Inflammatory macrophage (primary cell): ENCODE data around the gene CREG2.
"Not testable (repeated sequence)": the region's sequence is repeated elsewhere in the genome, so short reads cannot be mapped to it uniquely, and the experiment has no call there.

ENCODE experiments used
- DNase-seq, 2 donors: peaks; one replicate each; pipeline ENCODE4 v3.0.0-alpha.2; 2020 to 2022

CREG2 gene

GRCh38 chr2:101341901-101342624 lies 45.2 kb downstream of the CREG2 start:
- DNase-seq: peak; percentile 77 to 78

- no peak for DNase-seq
Observed at GRCh38 chr2:101341421-101341820, 45.9 kb downstream of the CREG2 start.

GRCh38 chr2:101340141-101340551 lies 47.2 kb downstream of the CREG2 start:
- DNase-seq: peak; percentile 81

GRCh38 chr2:101339266-101339880 lies 47.9 kb downstream of the CREG2 start:
- no peak for DNase-seq

GRCh38 chr2:101337877-101338276 lies 49.4 kb downstream of the CREG2 start:
- DNase-seq: no peak

- no peak for DNase-seq
Observed at GRCh38 chr2:101332885-101333766, 54.2 kb downstream of the CREG2 start.

GRCh38 chr2:101331202-101331601 lies 56.1 kb downstream of the CREG2 start:
- DNase-seq: no peak

- peak; percentile 75 to 85 for DNase-seq
Observed at GRCh38 chr2:101330253-101330933, 56.9 kb downstream of the CREG2 start.

GRCh38 chr2:101329026-101329425 lies 58.3 kb downstream of the CREG2 start:
- DNase-seq: no peak

- DNase-seq: peak; percentile 96 to 98
Observed at GRCh38 chr2:101328474-101329007, 58.8 kb downstream of the CREG2 start.

- no peak for DNase-seq
Observed at GRCh38 chr2:101327863-101328394, 59.4 kb downstream of the CREG2 start.

- DNase-seq: no peak
Observed at GRCh38 chr2:101325425-101325824, 61.9 kb downstream of the CREG2 start.

- DNase-seq: not testable (repeated sequence)
Observed at GRCh38 chr2:101316568-101316967, 70.7 kb downstream of the CREG2 start.

GRCh38 chr2:101311696-101312017 lies 75.6 kb downstream of the CREG2 start:
- DNase-seq: peak; percentile 14 to 42

GRCh38 chr2:101310834-101311695 lies 76.2 kb downstream of the CREG2 start:
- peak; percentile 15 to 27 for DNase-seq

GRCh38 chr2:101310090-101310833 lies 77.0 kb downstream of the CREG2 start:
- DNase-seq: peak in 1 of 2 donors; percentile 19

GRCh38 chr2:101308432-101309210 lies 78.7 kb downstream of the CREG2 start, which contains the start of gene RNF149:
RNF149 (minus strand) TSS chr2:101308701; CDS start chr2:101308588, 113 bp downstream.
- DNase-seq: peak; percentile 98

- peak in 1 of 2 donors; percentile 67 for DNase-seq
Observed at GRCh38 chr2:101307950-101308431, 79.3 kb downstream of the CREG2 start.

GRCh38 chr2:101307503-101307902 lies 79.8 kb downstream of the CREG2 start:
- DNase-seq: no peak
